ENCODE results near the gene MZT2A.
"Not testable (repeated sequence)": the region's sequence is repeated elsewhere in the genome, so short reads cannot be mapped to it uniquely, and the experiment has no call there.

The MZT2A gene

GRCh38 chr2:131492015-131492417 is at the start of gene MZT2A:
MZT2A (minus strand) TSS chr2:131492397; CDS start chr2:131492376, 21 bp downstream.
- DNase-seq, result not testable (repeated sequence)

GRCh38 chr2:131538856-131539255 is 46.7 kb upstream of the MZT2A start:
- not testable (repeated sequence) for DNase-seq

GRCh38 chr2:131536841-131537240 is 44.6 kb upstream of the MZT2A start:
- not testable (repeated sequence) for DNase-seq

GRCh38 chr2:131535951-131536826 is 44.0 kb upstream of the MZT2A start:
- peak in 1 of 2 experiments; percentile 22 for DNase-seq

GRCh38 chr2:131535526-131535925 is 43.3 kb upstream of the MZT2A start:
- DNase-seq, result no peak

GRCh38 chr2:131534965-131535364 is 42.8 kb upstream of the MZT2A start:
- not testable (repeated sequence) for DNase-seq

GRCh38 chr2:131534317-131534672 is 42.1 kb upstream of the MZT2A start:
- DNase-seq, result not testable (repeated sequence)

- DNase-seq, result not testable (repeated sequence)
These were observed 41.6 kb upstream of the MZT2A start for GRCh38 chr2:131533609-131534316.

- not testable (repeated sequence) for DNase-seq
These were observed 40.8 kb upstream of the MZT2A start for GRCh38 chr2:131532723-131533608.

- DNase-seq, result not testable (repeated sequence)
These were observed 39.5 kb upstream of the MZT2A start for GRCh38 chr2:131531547-131532185.

- not testable (repeated sequence) for DNase-seq
These were observed 38.6 kb upstream of the MZT2A start for GRCh38 chr2:131530626-131531344.

GRCh38 chr2:131529864-131530445 is 37.8 kb upstream of the MZT2A start:
- not testable (repeated sequence) for DNase-seq

- peak in 1 of 2 experiments; percentile 28 for DNase-seq
These were observed 37.0 kb upstream of the MZT2A start for GRCh38 chr2:131528981-131529863.

- peak; percentile 49 to 89 for DNase-seq
These were observed 35.2 kb upstream of the MZT2A start, which contains the start of gene CCDC74A for GRCh38 chr2:131527131-131528001. CCDC74A (plus strand) TSS chr2:131527888; CDS start chr2:131527971, 83 bp downstream.

- DNase-seq, result not testable (repeated sequence)
These were observed 33.1 kb upstream of the MZT2A start for GRCh38 chr2:131525256-131525655.

- no peak for DNase-seq
These were observed 30.0 kb upstream of the MZT2A start for GRCh38 chr2:131521961-131522781.

GRCh38 chr2:131521524-131521923 is 29.3 kb upstream of the MZT2A start:
- DNase-seq, result not testable (repeated sequence)

- DNase-seq, result no peak
These were observed 28.3 kb upstream of the MZT2A start for GRCh38 chr2:131520526-131520925.
